Stimulated activated CD4-positive, alpha-beta T cell treated with anti-CD3 and anti-CD28 coated beads, Interleukin-4, amount 100 ng/mL, for 24 hours (primary cell): Measurements from ENCODE around the gene PLA2G12B.
"Not testable (repeated sequence)": the region's sequence is repeated elsewhere in the genome, so short reads cannot be mapped to it uniquely, and the experiment has no call there.

Experiments
- DNase-seq: peaks from one replicate; pipeline ENCODE4 v3.0.0-alpha.2; 2020

PLA2G12B gene, protein sequence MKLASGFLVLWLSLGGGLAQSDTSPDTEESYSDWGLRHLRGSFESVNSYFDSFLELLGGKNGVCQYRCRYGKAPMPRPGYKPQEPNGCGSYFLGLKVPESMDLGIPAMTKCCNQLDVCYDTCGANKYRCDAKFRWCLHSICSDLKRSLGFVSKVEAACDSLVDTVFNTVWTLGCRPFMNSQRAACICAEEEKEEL

DNA sequence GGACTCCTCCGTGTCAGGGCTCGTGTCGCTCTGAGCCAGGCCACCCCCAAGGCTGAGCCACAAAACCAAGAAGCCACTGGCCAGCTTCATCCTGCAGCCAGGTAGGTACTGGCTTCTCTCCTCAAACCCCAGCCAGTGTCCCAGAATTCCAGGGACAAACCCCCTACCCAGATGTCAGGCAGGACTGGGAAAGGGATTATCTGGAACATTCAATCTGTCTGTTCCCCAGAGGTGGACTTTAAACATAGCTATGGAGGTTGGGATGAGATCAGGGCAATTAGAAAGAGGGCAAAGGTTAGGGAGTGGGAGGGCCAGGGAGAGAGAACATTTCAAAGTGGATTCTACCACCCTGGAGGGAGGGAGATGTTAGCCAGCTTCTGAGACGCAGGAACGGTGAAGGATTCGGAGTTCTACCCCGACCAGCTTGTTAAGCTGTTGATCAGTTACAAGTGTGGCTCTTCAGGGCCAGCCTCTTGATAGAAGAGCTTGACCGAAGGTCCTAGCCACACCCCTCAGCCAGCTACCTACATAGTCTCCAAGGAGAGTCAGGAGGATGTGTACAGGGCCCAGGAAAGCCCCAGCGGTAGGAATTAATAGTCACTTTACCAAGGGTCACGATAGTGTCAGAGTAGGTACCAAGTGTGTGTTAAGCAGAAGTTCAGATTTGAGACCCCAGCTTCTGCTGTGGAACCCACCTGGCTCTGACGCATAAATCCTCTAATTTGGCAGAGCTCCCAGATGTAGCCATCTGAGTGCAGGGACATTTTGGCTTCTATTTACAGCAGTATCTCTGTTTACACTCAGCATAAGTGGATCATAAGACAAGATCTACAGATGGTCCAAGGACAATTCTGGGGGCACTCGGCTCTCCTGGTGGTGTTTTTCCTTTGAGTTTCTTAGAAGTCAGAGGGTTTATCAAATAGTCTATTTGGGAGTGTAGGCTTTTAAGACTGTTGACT is at the start of gene PLA2G12B:
TSS of gene PLA2G12B (minus strand) at position 211 of the 959 bp plus-strand sequence. CDS start at position 90, 121 bp downstream.
- no peak for DNase-seq

DNA sequence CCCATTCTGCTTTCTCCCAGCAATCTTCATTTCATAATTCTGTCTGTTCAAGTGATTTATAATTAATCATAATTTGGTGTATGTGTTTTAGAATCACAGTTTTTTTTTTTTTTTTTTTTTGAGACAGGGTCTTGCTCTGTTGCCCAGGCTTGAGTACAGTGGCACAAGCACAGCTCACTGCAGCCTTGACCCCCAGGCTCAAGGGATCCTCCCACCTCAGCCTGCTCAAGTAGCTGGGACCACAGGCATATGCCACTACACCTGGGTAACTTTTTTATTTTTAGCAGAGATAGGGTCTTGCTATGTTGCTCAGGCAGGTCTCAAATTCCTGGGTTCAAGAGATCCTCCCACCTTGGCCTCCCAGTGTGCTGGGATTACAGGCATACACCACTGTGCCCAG is 49.2 kb upstream of the PLA2G12B start:
- no peak for DNase-seq

DNA sequence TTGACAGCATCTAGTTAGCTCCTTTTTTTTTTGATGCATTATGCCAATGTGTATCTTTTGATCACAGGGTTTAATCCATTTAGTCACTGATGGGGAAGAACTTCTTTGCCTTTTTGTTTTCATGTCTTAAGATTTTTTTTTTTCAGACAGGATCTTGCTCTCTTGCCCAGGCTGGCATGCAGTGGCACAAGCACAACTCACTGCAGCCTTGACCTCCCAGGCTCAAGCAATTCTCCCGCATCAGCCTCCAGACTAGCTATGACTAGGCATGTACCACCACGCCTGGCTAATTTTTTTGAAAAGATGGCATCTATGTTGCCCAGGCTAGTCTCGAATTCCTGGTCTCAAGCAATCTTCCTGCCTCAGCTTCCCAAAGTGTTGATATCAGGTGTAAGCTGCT is 46.4 kb upstream of the PLA2G12B start:
- no peak for DNase-seq

DNA sequence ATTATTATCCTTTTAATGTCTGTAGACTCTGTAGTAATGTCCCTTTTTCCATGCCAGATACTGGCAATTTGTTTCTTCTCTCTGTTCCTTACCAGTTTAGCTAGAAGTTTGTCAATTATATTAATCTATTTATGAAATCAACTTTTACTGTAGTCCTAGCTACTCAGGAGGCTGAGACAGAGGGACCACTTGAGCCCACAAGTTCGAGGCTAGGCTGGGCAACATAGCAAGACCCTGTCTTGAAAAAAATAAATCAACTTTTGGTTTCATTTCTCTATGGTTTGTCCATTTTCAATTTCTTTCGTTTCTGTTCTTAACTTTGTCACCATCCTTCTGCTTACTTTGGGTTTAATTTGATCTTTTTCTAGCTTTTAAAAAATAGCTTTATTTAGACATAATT is 42.5 kb upstream of the PLA2G12B start:
- no peak for DNase-seq

DNA sequence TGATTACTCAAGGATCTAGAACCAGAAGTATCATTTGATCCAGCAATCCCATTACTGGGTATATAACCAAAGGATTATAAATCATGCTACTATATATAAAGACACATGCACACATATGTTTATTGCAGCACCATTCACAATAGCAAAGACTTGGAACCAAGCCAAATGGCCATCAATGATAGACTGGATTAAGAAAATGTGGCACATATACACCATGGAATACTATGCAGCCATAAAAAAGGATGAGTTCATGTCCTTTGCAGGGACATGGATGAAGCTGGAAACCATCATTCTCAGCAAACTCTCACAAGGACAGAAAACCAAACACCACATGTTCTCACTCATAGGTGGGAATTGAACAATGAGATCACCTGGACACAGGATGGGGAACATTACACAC is 40.9 kb upstream of the PLA2G12B start:
- DNase-seq, result not testable (repeated sequence)

DNA sequence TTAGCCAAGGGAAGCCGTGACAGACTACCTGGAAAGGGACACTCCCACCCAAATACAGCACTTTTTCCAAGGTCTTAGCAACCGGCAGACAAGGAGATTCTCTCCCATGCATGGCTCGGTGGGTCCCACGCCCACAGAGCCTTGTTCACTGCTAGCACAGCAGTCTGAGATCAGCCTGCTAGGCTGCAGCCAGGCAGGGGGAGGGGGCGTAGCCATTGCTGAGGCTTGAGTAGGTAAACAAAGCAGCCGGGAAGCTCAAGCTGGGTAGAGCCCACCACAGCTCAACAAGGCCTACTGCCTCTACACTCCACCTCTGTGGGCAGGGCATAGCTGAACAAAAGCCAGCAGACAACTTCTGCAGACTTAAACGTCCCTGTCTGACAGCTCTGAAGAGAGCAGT is 35.2 kb upstream of the PLA2G12B start:
- DNase-seq, result not testable (repeated sequence)

DNA sequence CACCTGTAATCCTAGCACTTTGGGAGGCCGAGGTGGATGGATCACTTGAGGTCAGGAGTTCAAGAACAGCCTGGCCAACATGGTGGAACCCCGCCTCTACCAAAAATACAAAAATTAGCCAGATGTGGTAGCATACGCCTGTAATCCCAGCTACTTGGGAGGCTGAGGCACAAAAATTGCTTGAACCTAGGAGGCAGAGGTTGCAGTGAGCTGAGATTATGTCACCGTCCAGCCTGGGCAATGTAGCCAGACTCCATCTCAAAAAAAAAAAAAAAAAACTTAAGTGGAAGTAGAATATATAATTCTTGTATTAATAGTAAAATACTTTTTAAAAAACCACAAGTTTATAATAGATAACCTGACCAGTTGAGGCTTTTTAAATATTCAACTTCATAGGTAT is 30.0 kb upstream of the PLA2G12B start:
- not testable (repeated sequence) for DNase-seq

DNA sequence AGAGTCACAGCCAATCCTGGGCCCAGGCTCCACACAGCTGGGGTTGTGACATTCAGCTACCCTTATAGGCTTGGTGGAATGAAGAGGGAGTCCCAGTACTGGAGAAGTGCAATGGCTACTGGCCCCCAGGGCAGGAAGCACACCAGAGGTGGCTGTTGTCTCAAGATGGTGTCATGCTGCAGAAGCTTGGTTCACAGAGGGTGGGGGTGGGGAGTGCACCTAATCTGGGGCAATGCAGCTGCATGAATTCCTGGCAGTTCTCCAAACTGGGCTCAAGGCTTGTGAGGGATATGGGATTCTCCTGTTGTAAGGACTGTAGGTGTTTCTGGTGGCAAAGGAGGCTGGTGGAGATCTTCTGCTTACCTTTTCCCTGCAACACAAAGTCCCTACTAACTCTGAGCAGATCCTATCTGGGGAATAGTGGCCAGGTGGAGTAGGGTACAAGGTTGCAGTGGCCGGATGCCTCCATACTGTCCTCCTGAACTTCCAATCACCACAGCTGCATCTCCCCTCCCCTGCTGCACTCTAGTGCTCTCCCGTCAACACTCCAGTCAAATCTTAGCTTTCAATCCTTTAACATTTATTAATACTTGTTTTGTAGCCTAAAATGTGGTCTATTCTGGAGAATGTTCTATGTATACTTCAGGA is 27.4 kb upstream of the PLA2G12B start:
- no peak for DNase-seq

DNA sequence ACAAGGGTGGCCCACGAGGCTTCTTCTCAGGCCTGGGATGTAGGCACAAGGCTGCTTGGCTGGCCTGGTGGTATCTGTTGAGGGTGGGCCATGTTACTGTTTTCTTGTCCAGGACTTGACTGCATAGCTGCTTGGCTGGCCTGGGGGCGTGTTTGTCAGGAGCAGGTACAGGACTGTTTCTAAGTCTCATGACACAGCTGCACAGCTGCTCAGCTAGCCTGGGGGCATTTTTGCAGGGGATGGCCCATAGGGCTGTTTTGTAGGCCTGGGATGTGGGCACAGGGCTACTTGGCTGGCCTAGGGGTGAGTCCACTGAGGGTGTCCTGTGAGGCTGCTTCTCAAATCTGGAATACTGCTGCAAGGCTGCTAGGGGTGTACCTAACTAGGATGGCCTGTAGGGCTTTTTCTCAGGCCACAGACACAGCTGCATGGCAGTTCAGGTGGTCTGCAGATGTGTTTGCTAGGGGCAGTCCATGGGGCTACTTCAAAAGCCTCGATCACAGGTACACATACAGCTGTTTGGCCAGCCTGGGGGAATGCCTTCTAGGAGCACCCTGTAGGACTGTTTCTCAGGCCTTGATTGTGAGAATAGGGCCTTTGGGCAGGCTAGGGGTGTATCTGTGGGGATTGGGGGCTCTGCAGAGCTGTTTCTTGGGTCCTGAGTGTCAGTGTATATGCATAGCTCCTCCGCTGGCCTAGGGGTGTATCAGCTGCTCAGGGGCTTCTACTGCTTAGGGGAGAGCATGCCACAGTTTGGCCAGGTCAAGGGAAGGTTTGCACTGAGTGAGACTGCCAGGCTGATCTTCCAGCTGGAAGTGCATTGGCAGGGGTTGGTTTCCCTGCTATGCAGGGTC is 26.6 kb upstream of the PLA2G12B start:
- no peak for DNase-seq

DNA sequence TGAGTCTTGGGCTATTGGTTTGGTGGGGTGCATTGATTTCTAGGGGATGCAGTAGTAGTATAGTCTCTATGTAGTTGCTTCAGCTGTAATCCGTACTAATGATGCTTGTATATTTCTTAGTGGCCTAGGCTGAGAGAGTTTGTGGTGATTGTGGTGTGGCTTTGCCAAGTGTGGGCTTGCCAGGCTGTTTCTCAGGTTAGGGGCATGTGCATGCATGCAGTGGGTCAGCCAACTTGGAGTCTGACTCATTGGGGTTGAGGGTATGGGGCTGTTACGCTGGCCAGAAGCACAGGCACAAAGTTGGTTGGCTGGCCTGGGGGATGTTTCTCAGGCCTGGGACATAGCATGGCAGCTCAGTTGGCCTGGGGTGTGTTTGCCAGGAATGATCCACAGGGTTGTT is 25.7 kb upstream of the PLA2G12B start:
- DNase-seq, result no peak

DNA sequence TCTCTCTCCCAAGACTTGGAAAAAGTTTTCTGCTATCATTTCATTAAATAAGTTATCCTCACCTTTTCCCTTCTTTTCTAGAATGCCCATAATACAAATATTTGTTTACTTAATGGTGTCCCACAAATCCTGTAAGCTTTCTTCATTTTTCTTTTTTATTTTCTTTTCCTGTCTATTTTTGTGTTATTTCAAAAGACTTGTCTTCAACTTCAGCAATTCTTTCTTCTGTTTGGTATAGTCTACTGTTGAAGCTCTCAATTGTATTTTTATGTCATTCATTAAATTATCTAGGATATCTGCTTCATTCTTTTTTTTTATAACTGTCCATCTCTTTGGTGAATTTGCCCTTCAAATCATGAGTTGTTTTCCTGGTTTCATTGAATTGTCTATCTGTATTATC is 25.1 kb upstream of the PLA2G12B start:
- no peak for DNase-seq

DNA sequence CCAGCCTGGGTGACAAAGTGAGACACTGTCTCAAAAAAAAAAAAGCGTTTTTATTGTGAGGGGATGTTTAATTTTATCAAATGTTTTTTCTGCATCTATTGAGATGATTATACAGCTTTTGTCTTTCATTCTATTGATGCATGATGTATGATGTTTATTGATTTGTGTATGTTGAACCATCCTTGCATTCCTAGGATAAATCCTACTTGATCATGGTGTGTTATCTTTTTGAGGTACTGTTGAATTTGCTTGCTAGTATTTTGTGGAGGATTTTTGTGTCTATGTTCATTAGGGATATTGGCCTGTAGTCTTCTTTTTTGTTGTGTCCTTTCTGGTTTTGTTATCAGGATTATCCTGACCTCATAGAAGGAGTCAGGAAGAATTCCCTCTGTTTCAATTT is 22.3 kb upstream of the PLA2G12B start:
- DNase-seq, result no peak

DNA sequence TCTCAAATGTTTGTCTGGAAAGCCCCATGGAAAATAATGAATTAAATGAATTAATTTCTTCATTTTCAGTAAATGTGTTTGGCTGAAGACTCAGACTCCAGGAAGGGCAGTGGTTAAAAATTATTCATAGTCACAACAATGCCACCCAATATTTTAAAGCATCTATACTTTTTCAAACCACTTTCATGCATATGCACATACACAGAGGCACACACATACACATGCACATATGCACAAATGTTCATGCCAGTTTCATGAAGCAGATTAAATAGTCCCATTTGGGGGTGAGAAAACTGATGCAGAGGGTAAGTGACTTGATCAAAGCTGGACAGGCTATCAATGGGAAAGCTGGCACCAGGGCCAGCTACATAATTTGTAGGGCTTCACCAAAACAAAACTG is 1.4 kb upstream of the PLA2G12B start:
- no peak for DNase-seq

DNA sequence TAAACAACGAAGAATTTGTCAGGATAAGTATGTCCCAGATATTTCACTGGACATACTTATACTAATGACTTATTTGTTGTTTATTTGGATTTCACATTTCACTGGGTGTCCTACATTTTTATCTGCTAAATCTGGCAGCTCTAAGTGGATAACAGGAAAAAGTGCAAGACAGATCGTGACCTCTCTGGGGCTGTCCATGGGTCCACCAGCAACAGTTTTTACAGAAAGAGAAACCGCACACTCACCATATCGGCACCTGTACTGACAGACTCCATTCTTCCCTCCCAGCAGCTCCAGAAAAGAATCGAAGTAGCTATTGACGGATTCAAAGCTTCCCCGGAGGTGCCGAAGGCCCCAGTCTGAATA is 393 bp downstream of the PLA2G12B start:
- no peak for DNase-seq

DNA sequence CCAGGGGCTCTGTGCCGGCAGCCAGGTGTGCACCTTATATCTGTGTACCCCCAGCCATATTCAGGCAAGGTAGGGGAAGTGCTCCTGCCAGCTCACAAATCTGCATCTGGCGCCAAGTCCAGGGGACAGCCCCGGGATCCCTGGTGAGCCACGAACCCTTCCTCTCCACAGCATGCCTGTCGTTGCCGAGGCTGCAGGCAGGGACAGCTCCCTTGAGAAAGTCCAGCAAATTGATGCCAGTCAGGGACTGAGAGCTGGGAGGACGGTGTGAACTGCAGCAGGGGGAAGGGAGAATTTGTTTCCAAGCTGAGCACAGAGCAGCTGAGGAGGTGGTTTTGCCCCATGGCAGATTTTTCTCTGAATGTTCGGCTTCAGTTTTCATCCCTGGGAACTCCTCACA is 919 bp downstream of the PLA2G12B start:
- no peak for DNase-seq

DNA sequence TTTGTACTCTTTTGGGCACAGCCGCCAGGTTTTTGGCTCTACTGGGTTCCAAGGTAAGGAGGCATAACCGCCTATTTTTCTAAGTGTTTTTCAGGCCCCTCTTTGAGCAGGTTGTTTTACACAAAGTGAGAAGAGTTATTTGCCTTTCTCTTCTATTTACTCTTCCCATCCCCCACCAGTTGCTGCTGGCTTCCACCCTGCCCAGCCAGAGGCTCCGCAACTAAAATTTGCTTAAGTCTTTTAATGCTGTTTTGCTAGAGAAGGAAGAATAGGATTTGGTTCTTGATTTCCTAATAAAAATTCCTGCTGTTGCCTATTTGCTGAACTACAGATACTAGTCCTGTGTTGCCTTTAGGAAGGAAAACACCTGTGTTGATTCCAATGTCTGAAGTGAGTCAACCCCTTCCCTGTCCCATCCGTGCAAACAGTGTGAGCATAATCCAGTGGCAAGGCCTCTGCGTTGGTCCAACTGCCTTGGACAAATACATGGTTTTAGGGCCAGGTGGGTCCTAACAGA is 1.9 kb downstream of the PLA2G12B start:
- DNase-seq, result no peak

DNA sequence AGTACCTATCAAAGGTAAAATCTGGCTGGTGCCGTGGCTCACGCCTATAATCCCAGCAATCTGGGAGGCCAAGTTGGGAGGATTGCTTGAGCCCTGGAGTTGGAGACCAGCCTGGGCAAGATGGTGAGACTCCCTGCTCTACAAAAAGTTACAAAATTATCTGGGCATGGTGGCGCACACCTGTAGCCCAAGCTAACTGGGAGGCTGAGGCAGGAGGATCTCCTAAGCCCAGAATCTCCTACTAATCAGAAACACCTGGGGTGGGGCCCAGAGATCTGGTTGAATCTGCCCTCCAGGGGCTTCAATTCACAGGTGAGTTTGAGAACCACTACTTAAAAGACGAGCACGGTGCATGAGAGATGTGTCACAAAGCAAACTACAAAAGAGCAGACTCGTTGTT is 2.4 kb downstream of the PLA2G12B start:
- DNase-seq, result no peak

DNA sequence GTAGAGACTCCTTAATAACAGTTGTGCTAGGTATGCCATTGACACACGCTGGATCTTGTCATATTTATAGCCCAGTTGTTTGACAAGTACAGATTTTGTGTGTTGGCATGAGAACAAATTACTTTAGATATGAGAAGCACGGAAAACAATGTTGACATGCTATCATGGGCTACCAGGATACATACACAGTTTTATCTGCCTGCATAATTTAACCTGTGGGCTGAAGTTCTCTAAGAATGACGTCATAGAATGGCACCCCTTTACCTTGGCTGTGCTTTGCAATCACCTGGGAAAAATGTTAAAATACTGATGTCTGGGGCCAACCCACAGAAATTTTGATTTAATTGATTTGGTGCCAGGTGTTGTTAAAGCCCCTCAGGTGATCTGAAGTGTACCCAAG is 2.8 kb downstream of the PLA2G12B start:
- no peak for DNase-seq

DNA sequence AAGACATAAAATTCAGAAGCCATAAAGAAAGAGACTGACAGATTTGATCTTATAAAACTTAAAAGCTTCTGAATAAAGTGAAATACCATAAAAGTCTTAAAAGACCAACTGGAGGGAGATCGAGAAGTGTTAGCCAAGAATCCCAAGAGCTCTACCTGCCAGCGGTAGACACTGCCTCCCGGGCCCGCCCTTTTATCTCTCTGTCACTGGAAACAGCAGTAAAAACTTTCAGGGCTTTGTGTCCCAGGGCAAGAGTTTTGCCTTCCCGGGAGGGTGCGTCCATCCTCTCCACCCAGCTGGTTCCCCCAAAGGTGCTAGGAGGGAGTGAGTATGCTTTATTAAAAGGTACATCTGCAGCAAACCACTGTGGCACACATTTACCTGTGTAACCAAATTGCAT is 5.8 kb downstream of the PLA2G12B start:
- DNase-seq, result no peak

DNA sequence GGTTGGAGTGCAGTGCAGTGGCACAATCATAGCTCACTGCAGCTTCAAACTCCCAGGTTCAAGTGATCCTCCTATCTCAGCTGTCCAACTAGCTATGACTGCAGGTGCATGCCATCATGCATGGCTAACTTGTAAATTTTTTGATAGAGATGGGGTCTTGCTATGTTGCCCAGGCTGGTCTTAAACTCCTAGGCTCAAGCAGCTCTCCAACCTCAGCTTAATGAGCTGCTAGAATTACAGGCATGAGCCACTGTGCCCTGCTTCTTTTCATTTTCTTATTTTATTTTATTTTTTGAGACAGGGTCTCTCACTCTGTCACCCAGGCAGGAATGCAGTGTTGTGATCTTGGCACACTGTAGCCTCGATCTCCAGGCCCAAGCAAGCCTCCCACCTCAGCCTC is 7.6 kb downstream of the PLA2G12B start:
- DNase-seq, result no peak

DNA sequence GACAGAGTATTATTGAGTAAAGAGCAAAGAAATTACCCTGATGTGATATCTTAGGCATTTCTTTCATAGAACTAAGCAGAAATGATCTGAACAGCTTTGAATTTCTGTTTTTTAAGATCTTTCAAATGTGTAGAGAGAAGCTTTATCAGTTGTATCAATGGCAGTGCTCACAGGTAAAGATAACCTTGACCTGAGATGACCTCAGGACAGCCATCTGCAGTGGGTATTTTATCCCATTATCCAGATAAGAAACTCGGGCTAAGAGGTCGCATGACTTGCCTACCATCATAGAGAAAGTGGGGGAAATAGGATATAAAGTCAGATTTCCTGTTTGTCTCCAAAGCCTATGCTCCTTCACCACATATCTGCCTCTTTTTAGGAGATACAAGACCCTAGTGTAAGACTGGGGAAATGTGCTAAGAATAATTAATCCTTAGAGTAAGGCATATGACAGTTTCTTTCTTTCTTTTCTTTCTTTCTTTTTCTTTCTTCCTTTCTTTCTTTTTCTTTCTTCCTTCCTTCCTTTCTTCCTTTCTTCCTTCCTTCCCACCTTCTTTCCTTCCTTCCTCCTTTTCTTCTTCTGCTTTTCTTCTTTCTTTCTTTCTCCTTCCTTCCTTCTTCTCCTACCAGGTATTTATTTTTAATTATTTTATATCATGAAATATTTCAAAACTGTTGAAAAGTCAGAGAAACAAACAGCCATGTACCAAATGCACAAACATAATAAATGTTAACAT is 10.9 kb downstream of the PLA2G12B start:
- no peak for DNase-seq

DNA sequence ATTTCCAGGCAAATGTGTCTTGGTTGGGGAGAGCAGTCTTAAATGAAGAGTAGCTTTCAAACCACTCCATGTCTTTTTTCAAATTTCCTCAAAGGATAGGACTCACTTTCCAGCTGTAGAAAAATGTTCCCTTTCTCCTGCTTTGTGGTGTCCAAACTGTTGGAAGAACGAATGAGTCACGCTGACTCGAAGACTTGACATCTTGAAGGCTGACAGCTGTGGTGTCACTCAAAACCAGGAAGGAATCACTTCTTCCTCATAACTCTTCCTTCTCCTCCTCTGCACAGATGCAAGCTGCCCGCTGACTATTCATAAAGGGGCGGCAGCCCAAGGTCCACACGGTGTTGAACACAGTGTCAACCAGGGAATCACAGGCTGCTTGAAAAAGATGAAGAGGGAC is 19.2 kb downstream of the PLA2G12B start:
- no peak for DNase-seq
